GM18499 (cell line): ENCODE results near the gene H6PD.

Experiments
- ATAC-seq: cut with Tn5 transposase; IDR thresholded peaks from one replicate; pipeline ENCODE4 v1.9.1; 2021; ENCODE audit warnings: moderate number of reproducible peaks; ENCODE audit not compliant: insufficient read depth, unreplicated experiment

H6PD gene

DNA sequence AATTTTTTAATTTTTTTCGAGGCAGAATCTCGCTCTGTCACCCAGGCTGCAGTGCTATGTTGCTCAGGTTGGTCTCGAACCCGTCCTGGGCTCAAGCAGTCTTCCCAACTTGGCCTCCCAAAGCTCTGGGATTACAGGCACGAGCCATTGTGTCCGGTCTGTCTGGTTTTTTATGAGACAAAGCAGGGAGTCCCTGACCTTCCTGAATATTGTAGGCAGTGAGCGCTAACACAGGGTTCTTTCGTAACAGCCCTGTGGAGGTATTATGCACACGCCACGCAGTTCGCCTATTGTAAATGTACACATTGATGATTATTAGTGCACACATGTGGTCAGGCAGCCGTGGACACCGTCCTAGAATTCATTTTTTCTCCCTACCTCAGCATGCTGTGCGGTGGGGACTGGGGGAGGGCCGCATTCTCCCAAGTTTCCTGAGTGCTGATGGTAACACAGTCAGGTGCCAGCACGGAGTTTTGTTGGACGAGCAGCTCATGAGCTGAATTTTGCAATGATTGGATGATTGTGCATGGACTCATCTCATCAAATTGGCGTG lies 77.7 kb downstream of the H6PD start:
- ATAC-seq, result no peak

DNA sequence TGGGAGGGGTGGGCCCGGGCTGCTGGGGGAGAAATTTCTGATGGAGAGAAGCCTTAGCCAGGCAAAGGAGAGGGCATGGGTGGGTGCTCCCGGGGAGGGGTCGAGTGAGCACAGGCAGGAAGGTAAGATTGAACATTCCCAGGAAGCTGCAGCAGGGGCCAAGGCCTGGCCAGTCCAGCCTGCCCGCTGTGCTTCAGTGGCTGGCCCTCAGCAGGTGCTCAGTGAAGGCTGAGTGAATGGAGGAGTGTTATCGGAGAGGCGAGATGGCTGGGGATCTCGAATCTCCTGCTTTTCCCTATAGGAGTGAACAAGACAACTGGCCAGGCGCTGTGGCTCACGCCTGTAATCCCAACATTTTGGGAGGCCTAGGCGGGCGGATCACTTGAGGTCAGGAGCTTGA lies 79.0 kb downstream of the H6PD start:
- no peak for ATAC-seq

DNA sequence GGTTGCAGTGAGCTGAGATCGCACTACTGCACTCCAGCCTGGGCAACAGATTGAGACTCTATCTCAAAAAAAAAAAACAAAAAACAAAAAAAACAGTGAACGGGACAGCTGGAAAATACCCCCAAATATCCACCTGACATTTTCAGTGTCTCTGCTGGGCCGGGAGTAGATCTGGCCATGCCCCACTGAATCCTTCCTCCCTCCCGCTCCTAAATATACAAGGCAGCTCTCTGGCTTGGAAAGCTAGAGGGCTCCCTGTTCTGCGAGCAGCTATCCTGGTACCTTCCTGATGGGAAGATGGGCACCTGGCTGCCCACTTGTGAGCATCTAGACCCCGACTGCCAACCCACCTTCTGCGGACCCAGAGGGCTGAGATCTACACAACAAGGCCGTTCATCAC lies 79.5 kb downstream of the H6PD start:
- ATAC-seq, result no peak

DNA sequence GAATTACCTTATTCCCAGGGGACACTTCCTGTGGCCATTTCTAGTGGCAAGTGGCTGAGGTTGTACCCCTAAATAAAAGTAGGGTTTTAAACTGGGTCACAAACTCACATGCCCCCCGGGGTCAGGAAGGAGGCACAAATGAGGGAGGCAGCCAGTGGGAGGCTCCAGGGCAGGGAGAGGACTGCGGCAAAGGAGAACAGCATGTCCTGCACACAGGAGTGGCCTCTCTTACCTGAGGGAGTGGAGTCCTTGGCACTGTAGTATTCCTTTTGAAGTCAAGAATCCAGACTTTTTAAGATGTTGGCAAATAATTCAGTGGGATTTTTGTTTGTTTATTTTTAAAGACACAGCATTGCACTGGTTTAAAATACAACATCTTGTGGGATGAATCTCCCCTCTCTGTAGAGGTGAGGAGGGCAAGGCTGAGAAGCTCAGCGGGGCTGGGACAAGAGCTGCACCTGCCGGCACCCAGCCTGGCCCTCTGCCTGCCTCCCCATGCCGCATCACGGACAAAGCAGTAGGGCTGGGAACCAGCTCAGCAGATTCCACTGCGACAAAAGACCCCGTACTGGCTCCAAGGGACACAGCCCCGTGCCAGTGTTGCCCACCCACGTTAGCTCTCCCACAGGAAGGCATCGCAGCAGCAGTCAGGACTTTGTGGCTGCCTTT lies 80.3 kb downstream of the H6PD start:
- no peak for ATAC-seq

DNA sequence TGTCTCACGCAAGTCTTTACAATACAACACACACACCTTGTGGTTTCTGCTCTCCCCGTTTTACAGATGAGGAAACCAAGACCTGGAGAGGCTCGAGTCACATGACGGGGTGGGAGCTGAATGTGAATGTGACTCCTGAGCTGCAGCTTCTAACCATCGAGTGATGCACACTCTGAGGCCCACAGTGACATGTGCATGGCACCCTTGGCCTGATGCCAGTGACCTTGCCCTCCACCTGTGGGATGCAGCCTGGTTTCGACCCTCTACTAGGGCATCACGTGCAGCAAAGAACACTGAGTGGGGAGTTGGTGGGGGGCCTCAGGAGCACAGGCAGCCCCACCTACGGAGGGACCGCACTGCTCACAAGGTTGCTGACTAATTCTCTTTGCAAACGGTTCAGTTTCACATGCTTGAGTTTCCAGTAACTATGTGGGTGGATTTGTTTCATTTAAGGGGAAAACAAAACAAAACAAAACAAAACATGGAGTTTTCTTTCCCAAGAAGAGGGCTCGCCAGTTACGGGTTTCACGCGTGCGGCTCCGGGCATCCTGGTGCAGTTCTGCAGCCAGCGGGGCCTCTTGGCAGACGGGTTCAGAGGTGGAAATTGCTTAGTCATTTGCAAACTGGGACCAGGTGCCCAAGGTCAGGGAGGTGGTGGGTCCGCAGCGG lies 81.0 kb downstream of the H6PD start:
- no peak for ATAC-seq

DNA sequence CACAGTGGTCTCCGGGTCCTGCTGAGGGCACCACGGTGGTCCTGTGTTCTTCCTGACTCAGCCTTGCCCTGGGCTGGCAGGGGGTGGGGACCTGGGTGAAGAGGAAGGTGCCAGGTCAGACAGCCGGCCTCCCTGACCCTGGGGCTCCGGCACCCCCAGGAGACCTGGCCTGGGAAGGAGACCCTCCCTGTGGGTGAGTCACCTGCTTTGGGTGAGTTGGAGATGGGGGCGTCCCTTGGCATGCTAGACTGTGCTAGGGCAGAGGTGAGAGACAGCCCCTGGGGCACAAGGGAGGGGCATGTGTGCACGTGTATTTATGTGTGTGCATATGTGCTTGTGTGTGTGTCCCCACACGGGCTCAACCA lies 81.5 kb downstream of the H6PD start:
- no peak for ATAC-seq

DNA sequence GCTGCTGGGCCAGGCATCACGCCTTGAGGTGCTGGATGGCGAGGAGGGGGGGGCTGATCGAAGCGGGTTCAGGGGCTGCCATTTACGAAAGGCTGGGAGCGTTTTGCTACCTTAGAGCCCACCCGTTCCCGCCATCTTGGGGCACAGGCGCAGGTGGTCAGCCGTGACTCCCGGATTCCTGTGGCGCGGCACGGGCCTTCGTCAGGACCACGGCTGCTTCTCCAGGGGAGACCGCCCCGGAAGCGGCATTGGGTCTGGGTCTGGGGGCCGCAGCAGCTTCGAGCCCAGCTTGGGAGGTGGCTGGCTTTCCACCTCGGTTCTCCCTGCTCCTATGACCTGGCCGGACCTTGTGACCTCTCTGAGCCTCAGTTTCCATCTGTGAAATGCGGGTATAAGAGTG lies 81.9 kb downstream of the H6PD start:
- ATAC-seq, result no peak

DNA sequence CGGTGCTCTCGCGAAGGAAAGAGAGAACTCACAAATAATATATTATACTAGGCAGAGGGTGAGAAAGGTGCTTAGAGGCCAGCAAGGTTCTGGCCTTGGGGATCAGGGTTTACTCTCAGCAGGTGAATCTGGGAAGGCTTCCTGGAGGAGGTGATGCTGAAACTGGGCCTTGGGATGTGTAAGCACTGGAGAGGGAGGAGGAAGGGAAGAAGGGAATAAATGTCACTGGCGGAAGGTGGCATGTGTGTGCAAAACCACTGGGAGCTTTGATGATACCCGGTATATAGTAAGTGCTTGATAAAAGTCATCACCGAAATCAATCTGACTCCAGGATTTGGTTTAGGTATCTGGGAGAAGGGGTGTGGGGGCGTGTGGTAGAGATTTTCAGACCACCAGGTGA lies 82.5 kb downstream of the H6PD start:
- ATAC-seq, result no peak

DNA sequence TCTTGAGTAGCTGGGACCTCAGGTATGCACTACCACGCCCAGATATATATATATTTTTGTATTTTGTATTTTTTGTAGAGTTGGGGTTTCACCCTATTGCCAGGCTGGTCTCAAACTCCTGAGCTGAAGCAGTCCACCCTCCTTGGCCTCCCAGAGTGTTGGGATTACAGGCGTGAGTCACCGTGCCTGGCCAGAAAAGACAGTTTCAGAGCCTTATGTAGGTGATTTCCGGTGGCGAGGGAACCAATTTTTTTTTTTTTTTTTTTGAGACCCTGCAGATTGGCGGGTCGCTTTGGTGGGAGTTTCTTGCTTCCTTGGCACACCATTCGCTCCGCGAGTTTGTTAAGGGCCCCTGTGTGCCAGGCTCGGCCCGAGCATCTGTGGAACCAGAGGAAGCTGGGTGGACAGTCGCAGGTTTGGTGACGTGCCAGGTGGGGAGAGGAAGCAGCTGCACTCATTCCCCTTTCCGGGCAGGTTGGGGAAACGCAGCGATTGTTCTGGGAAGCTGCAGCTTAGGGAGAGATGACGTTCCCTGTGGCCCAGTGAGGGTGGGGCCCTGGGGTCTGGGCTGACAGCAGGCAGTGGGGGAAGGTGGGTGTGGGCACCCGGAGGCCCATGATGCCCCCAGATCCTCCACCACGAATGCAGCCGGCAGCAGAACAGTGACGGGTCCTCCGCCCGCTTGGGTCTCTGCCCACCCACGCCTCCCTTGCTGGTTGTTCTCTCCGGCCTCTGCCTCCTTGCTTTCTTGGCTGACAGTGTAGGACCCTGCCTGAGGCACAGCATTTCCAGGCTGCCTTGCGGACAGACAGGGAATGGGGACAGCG lies 83.2 kb downstream of the H6PD start:
- ATAC-seq, result no peak

DNA sequence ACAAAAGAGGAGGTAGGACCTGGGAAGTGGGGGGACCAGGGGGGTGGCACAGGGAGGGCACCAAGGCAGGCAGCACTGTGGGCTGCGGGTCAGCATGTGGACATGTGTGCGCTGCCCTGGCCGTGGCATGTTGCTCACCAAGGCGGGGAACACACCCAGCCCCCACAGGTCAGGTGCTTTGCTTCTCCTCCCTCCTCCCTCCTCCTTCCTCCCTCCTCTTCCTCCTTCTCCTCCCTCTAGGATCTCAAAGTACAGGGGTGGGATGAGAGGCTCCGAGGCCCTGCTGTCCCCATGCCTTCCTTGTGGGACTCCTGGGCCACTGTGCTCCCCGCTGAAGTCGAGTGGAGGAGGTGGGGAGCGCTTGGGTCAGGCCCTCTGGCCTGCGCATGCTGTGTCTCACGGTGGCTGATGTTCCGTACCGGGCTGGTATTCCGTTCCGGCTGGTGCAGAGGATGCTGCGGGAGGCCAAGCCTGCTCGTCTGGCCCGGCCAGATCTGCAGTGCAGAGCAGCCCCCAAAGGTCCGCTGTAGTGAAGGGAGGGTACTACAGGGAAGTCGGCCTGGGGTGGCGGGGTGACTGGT lies 84.7 kb downstream of the H6PD start:
- no peak for ATAC-seq

DNA sequence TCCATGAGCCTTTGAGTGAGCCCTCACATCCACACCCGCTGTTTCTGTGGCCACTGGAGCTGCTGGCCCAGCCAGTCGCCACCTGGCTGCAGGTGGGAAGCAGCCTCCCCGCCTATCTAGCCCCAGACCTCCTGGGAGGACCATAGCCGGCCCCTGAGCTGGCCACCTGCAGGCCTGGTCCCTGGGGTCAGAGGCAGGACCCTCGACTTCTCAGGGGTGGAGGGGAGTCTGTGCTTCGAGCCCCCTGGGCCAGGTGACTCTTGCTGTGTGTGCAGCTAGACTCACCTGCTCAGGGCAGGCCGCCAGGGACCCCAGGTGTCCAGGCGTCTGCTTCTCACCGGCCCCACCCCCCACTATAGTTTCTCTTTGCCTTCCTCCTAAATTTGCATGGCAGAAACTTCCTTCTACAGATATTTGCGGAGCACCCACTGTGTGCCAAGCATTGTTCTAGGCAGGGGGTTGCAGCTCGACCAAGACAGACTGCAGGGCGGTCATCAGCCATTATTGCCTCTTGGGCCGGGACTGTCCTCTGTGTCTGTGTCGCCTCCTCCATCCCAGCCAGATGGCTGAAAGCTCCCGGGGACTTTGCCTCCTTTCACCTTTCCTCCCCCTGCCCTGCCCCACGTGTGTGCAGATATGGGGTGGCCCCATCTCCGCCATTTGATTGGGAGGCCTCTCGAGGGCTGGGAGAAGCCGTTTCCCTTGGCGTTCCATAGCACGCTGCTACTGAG lies 85.4 kb downstream of the H6PD start:
- ATAC-seq, result no peak
